Ecto neural progenitor cell (in vitro differentiated cells): ENCODE measurements around the gene EIF5AL1.
"Not testable (repeated sequence)": the region's sequence is repeated elsewhere in the genome, so short reads cannot be mapped to it uniquely, and the experiment has no call there.

ENCODE experiments used
- DNase-seq: peaks from one replicate; pipeline ENCODE4 v3.0.0-alpha.2; 2018; ENCODE audit warnings: low spot score

Gene EIF5AL1

DNA sequence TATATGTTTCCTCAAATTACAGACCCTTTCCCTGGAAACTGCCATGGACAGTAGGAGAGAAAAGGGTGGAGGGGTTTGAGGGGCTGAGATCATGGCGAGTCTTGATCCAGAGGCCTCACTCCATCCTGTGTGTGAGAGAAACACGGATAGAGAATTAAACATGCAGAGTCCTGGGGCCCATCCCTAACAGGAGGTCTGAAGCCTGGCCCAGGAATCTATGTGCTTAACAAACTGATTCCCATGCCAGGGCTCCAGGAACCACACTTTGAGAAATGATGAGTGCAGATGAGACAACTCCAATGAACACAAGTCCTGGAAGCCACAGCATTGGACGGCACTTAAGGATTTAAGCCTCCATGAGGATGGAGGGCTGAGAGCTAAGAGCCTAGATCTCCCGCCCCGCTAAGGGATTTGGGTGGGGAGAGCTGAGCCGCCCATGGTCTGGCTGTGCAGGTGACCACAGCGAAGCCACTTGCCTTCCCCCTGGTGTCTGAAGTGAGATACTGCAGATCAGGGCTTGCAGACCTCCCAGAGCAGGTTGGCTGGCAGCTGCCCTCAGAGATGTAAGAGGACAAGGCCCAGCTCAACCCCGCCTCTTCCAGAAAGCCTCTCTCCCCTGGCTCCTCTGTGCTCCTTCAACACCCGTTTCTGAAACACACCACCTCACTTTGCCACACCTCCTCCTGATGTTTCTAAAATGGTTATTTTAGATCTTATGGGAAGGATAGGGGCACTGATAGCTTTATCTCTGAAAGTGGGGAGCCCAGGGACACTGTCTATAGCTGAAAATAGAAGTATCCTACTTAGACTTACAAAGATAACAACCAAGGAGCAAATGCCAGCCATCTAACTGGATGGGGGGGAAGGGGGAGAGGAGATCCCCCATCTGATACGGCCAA, 24.8 kb upstream of the EIF5AL1 start:
- DNase-seq = peak; percentile 86

DNA sequence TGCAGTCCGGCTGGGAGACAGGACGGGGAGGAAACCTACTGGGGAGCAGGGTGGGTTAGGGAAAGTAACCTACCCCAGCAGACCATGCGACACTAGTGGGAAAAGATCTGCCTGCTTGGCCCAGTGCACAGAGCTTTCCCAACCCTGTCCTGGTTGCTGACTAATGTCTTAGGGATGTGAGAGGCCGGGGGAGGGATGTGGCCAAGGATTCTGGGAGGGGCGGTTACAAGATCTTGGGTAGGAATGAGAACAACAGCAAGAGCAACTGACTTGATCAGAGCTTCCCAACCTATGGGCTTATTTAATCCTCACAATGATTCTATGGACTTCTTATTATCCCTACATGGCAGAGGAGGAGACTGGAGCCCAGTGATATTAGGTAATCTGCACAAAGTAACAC, 24.0 kb upstream of the EIF5AL1 start:
- no peak for DNase-seq

DNA sequence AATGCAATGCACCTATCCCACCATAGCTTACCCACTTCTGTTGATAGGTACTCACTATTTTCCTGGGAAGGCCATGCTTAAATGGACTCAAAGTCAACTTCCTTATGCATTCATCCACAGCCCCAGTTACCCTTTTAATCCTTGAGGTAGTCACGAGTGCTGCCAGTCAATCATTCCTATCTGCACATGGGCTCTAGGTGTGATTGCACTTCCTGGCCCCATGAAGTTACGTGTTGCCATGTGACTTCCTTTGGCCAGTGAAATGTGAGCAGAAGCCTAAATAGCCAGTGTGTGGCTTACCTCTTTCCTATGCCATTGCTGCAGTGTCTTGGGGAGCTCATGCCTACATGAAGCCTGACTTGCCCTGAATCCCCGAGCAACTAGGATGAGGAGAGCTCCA, 23.5 kb upstream of the EIF5AL1 start:
- DNase-seq = no peak

DNA sequence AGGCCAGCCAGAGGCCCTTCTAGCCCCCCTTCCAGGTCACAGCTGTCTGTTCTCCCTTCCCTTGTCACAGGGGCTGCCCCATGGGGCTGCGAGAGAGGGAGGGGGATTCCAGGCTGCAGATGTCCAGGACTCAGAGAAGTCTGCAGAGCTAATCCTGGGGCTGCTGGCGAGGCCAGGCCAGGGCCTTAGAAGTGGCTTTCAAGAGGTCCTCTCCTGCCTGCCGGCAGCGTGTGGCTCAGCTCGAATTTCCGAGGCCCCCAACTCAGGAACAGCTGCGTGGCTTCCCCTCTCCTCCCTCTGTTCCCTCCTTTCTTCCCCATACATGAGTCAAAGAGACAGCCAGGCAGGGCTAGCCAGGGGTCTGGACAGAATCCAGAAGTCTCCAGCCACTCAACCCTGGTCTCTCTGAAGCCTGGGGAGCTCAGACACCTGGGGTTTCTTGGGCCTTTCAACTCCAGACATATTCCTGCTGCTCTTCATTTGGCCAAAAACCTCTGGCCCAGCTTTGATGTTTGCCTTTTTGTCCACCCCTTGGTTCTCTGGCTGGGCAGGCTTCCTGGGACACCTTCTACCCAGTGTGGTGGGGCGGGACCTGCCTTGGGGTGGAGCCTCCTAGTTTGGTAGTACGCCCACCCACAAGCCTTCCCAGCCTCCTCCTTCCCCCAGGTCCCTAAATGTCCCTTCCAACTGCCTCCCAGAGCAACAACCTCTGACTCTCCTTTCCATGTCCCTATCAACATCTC, 21.8 kb upstream of the EIF5AL1 start:
- DNase-seq = peak; percentile 38

DNA sequence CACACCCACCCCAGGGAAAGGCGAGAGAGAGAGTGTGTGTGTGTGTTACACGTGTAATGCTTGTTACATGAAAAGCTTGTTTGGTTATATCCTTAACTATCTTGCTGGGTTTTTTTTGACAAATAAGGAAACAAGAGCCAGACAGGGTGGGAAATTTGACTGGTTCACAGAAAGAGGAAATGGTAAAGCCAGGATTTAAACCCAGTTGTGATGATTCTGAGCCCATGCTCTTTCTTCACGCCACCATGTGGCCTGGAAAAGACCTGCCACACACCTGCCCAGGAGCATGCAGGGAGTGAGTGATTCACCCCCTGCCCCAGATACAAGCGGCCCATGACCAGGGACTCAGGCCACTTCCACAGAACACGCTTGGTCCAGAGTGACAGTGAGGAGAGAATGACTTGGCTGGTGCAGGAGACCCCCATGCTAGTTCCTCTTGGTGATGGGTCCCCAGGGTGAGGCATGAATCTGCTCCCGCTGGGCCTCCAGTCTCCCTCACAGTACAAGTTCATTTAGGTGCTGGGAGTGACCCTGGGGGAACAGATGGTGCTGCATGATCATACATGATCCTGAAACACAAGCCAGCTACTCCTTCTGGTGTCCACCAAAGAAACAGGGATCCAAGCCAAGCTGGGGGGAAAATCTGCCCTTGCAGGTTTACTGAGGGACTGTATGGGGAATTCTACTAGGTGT, 21.0 kb upstream of the EIF5AL1 start:
- DNase-seq = peak; percentile 26

DNA sequence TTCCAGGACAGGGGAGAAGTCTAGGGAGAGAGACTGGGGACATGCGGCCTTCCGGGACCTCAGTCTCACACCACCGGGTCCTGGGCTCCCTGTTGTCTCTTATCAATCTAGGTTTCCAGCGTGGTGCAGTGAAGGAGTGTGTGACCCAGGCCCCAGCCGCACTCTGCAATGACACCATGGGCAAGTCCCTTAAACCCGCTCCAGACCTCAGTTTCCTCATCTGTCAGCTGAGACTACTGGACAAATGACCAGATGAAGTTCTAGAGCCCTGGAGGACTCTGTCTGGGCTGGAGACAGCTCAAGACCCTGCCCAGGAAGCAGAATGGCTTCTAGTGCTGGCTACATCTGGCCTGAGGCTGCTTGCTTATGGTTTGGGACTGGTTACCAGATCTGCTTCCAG, 20.1 kb upstream of the EIF5AL1 start:
- peak; percentile 18 for DNase-seq

DNA sequence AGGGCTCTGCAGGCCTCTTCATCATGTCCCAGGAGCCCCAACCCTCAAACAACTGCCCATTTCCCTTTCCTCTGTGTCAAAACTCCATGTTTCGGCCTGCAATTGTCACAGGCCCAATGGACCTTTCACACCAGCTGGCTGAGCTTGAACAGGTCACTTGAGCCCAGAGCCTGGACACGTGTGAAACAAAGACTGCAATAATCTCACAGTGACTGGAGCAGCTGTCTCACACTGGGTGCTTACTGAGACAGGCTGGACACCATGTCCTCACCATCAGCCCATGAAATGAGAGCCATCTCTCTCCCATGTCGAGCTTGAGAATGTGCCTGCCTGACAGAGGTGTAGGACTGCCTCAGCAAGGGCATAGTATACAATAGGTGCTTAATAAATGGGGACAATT, 19.5 kb upstream of the EIF5AL1 start:
- peak; percentile 24 for DNase-seq

DNA sequence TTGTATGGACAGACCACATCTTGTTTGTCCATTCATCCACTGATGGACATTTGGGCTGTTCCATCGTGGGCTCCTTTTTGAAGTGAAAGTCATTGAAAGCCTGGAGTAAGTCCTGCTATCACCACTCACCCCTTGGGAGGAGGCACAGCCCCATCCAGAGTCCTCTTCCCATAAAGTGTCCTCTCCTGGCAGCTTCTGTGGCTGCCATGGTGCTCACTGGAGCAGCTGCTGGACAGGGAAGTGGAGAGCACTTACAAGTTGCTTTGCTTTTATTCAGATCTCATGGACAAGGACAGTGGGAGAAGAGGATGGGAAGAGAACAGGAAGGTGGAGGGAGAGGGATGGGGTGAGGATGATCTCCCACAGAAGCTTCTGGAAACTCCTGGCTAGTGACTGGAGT, 18.5 kb upstream of the EIF5AL1 start:
- DNase-seq = no peak

DNA sequence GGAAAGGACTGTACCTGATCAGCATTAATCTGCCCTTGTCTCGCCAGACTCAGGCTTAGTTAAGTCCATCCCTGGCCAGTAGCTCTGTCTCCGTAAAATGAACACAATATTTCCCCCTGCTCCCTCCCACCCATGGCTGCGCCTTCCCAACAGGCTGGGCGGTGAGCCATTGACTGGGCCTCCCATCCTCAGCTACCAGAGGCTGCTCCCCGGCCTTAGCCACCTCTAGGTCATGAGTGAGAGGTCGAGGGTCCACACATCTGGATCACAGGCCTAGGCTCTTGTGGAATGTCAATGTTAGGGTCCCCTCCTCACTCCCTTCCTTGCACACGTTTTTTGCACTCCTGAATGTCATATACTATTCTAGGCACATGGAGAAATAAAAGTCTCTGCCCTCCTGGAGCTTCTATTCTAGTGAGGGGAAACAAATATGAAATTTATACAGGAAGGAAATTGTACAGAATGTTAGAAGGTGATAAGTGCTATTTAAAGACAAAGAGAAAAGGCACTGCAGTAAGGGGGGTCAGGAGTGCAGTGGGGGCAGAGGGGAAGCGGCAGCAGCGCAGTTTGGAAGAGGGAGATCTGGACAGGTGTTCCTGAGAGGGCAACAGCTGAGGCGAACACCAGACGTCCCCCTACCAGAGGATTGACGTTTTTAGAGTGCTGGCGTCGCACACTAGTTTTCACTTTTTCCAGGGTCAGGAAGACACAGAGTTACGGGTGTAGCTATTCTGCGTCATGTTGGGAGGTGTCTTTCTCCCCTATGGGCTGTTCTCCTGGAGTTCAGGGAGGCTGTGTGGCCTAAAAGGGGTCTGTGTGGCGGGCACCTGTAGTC, 17.2 kb upstream of the EIF5AL1 start:
- peak; percentile 32 for DNase-seq

DNA sequence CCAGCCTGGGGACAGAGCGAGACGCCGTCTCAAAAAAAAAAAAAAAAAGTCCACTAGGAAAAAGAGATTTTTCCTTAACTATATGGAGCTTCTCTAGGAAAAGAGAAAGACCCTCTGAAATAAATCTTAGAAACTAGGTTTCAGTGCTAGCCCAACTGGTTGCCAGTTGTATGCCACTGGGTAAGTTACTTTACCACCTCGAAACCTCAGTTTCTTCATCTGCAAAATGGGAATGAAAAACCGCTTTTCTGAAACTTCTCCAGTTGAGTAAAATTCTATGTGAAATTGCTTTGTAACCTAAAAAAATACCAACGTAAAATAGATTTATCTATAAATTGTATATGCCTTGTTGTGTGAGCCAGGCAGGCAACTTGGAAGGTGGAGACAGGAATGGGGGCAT, 16.5 kb upstream of the EIF5AL1 start:
- DNase-seq = no peak

DNA sequence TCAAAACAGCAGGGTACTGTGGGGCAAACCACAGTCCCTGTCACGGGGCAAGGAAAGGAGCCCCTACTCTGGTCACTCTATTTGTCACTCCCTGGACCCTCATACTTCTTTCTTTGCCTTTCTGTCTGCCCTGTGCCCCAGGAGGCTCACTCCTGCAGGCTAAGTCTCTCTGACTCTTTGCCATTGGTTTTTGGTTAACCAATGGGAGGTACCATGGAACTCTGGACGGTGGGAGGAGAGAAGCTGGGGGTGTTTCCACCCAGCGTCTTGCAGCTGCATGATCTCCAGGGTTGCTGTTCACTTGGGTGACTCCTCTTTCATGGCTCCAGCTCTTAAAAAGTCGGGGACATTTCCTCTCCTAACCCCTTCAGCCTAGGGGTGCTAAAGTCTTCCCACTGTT, 15.4 kb upstream of the EIF5AL1 start:
- DNase-seq = peak; percentile 24

DNA sequence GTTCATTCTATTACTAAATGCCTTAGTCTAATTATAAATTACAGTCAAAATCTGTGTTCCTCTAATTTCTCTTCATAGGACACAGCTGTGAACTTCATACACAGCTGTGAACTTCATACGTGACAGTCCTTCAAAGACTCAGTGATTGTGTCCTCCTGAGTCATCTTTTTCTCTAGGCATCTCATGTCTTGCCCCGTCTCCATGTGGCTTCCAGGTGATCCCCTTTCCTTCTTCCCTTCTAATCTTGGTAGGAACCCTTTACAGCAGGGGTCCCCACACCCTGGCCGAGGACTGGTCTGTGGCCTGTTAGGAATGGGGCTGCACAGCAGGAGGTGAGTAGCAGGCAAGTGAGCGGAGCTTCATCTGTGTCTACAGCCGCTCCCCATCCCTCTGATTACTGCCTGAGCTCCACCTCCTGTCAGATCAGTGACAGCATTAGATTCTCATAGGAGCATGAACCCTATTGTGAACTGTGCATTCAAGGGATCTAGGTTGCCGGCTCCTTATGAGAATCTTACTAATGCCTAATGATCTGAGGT, 14.0 kb upstream of the EIF5AL1 start:
- no peak for DNase-seq

DNA sequence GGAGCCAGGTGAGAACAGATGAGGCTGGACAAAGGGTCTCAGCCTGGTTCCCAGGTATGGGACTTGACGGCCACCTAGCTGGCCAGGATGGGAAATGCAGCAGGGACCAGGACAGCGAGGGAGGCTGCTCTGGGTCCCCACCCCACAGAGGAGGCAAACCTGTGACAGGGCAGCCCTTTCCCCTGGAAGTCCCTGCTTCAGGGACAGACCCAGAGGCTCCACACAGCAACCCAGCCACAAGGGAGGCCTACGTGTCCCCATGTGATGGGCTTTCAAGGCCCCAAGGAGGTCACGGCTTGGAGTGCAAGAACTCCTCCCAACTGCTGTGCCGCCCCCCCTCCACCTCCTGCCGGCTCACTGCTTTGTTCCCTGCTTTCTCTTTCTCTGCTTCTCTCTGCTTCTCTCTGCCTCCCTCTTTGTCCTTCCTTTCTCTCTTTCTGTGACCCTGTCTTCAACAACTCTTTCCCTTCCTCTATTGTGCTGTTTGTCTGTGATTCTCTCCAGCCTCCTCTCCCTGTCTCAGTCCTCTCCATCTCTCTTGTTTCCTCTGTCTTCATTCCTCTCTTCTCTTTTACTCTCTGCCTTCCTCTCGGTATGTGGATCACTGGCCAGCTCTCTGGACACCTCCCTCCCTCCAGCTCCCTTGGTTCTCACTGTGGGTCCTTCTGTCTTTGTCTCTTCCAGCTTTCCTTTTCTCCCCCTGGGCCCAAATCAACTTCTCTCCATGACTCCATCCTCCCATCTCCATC, 9.6 kb upstream of the EIF5AL1 start:
- peak; percentile 69 for DNase-seq

DNA sequence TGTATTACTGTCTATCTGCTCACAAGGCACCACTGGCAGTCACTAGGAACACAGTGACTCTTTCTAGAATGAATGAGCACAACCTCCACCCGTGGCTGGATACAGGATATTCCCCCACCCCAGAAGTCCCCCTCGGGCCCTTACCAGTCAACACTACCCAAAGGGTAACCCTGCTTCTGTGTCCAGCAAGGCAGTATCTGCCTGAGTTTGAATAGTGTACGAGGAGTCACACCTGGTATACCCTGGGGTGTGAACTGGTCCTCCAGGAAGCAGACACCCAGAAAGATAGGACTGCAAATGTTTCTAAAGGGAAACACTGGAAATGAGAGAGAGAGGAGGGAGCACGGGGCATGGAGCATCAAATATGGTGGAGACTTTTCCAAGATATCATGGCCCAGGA, 8.5 kb upstream of the EIF5AL1 start:
- DNase-seq = not testable (repeated sequence)

DNA sequence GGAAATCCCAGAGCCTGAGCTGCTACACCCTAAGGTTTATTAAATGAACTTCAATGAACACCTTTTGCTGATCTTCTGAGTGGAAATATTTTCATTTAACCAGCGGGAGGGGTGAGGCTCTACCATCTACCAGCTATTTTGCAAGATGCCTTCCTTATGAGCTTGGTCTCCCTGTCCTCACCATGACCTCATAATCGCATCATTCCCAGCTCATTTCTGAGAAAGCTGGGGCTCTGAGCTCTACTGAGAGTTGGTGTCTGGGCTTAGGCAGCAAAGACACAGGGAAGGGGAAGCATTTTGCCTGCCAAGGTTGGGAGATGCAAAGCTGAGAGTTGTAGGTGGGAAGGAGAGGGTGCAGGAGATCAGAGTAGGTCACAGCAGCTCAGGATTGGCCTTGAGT, 7.8 kb upstream of the EIF5AL1 start:
- not testable (repeated sequence) for DNase-seq

DNA sequence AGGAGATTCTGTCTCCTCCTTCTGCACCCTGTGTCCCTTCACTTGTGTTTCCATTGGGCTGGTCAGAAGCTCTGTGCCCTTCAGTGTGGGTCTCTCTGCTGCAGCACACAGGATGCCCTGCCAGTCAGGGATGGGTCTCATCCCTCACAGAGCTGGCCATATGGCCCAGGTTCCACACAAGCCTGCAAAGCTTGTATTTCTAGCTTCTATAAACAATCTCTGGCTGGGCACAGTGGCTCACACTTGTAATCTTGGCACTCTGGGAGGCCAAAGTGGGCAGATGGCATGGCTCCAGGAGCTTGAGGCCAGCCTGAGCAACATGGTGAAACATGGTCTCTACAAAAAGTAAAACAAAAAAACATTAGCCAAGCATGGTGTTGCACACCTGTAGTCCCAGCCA, 7.0 kb upstream of the EIF5AL1 start:
- DNase-seq = not testable (repeated sequence)

DNA sequence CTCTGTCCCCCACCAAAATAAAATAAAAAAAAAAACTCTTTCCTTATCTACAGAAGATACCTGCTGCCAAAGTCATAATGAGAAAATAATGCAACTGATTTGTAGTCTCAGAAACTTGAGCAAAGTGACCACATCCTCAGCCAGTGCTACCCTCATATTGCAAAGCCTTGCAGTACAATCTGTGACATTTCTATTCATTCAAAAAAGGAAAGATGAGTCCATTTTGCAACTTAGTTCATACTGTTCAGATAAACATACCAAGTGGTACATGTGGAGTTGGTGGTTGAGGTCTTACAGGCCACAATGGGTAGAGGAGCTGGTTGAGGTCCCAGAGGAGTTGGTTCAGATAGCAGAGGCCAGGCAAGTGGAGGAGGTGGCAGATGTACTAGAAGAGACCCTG, 6.5 kb upstream of the EIF5AL1 start:
- DNase-seq = no peak

DNA sequence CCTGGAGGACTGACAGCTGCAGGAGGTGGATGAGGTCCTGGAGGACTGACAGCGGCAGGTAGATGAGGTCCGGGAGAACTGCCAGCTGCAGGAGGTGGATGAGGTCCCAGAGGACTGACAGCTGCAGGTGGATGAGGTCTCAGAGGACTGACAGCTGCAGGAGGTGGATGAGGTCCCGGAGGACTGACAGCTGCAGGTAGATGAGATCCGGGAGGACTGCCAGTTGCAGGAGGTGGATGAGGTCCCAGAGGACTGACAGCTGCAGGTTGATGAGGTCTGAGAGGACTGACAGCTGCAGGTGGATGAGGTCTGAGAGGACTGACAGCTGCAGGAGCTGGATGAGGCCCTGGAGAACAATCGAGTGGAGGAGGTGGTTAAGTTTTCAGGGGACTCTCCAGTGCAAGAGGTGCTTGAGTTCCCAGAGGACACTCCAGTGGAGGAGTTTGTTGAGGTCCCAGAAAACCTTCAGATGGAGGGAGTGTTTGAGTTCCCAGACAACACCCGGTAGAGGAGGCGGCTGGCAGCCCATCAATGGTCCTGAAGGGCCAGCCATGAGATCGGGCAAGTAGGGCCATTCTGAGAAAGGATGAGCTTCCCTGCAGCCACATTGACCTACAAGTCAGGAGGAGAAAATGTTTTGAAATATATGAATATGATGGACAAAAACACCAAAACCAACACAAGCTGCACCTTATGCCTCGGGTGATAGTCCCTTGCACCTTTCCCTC, 4.7 kb upstream of the EIF5AL1 start:
- DNase-seq = no peak

DNA sequence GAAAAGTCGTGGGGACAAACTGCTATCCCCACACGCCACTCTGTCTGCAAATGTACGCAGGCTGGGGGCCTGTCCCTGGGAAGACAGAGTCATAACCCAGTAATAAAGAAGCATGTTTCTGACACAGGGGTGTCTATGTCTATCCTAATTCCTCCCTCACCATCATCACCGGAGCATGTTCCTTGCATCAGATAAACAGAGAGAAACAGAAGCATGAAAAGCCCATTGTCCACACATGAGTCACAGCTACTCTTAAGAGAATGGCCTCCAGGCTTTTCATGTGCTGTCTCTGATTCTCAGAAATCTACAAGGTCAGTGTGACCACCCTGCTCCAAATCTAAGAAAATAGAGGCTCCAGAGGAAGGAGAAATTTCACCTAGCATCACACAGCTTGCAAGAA, 4.1 kb upstream of the EIF5AL1 start:
- not testable (repeated sequence) for DNase-seq

DNA sequence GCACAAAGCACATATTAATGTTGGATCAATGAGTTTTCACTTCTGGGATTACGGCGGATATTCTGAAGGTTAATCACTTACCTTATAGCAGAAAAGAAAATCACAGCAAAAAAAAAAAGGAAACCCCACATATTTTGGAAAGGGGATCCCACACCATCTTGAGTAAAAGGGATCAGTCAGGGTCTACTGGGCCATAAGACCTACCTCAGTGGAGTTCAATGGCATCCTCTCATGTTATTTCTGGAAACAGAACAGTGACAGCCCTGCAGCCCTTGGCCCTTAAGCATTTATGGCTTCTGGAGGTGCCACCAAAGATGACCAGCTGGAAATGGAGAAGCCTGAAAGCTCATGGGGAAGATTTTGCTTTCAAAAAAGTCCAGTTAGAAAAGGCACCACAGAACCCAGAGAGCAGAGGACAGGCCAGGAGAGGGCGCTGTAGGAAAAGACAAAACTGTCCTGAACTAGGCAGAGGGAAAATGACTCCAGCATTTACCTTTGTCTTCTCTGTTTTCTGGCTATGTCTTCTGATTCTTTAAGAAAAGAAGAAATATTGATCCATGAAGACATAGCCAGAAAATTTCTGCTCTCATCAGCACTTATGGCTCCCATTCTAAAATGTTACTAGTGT, 2.9 kb upstream of the EIF5AL1 start:
- not testable (repeated sequence) for DNase-seq
